HepG2 (cell line): Measurements from ENCODE around the gene KCTD6. TPM values are rescaled to one million over a fixed set of nuclear protein-coding genes. Genes with fewer than 3 reads are reported as not detected.
A peak's percentile ranks its signal among the peaks of the same experiment; 100 is the strongest.

ENCODE experiments used
- ATF4 ChIP-seq, 2 experiments: fragments of 450-650 bp in 1 of 2; sonication (generic) in 1 of 2; formaldehyde crosslinking; IDR thresholded peaks; 2 replicates each; pipeline versions ENCODE4 v1.5.0 to v1.8.0; 2020 to 2022; ENCODE audit warnings: mild to moderate bottlenecking in 1 of 2, missing genetic modification reagents in 1 of 2
- CAMTA2 ChIP-seq: sonication (generic); formaldehyde crosslinking; IDR thresholded peaks from 2 replicates; pipeline ENCODE4 v1.4.0; 2020; ENCODE audit warnings: mild to moderate bottlenecking, missing genetic modification reagents, borderline replicate concordance
- DPF2 ChIP-seq: sonication (generic); formaldehyde crosslinking; IDR thresholded peaks from 2 replicates; pipeline ENCODE4 v1.4.0; 2020; ENCODE audit warnings: mild to moderate bottlenecking, low read depth, missing genetic modification reagents, borderline replicate concordance
- DRAP1 ChIP-seq: IDR thresholded peaks from 2 replicates; pipeline ENCODE4 v1.6.1; 2016; ENCODE audit warnings: missing genetic modification reagents, missing compliant biosample characterization
- ETV6 ChIP-seq: sonication (generic); formaldehyde crosslinking; conservative IDR thresholded peaks from 2 replicates; pipeline ENCODE4 v1.4.0; 2020; ENCODE audit warnings: missing genetic modification reagents
- HCFC1 ChIP-seq: fragments of 150-350 bp; IDR thresholded peaks from 2 replicates; pipeline ENCODE4 v1.6.1; 2014; ENCODE audit warnings: low read depth, low read length
- HDAC6 ChIP-seq: fragments of 200-600 bp; sonication (generic); IDR thresholded peaks from 2 replicates; pipeline ENCODE4 v1.7.0; 2017; ENCODE audit warnings: mild to moderate bottlenecking, antibody characterized with exemption, low read length, low read depth
- KDM3A ChIP-seq: IDR thresholded peaks from 2 replicates; pipeline ENCODE4 v1.6.1; 2018; ENCODE audit warnings: low read depth, missing compliant biosample characterization
- MIER2 ChIP-seq: IDR thresholded peaks from 2 replicates; pipeline ENCODE4 v1.6.1; 2016; ENCODE audit warnings: missing biosample characterization, missing genetic modification reagents
- NAIF1 ChIP-seq: sonication (generic); formaldehyde crosslinking; IDR thresholded peaks from 2 replicates; pipeline ENCODE4 v1.5.0; 2020; ENCODE audit warnings: mild to moderate bottlenecking, missing genetic modification reagents, borderline replicate concordance
- NFKB2 ChIP-seq: sonication (generic); formaldehyde crosslinking; IDR thresholded peaks from 2 replicates; pipeline ENCODE4 v1.4.0; 2020; ENCODE audit warnings: missing genetic modification reagents, borderline replicate concordance
- PHF20 ChIP-seq: sonication (generic); formaldehyde crosslinking; IDR thresholded peaks from 2 replicates; pipeline ENCODE4 v1.5.0; 2020; ENCODE audit warnings: mild to moderate bottlenecking, missing genetic modification reagents
- POGK ChIP-seq: sonication (generic); formaldehyde crosslinking; conservative IDR thresholded peaks from 2 replicates; pipeline ENCODE4 v1.8.0; 2022; ENCODE audit warnings: mild to moderate bottlenecking, moderate library complexity, missing genetic modification reagents
- RBM39 ChIP-seq: fragments of 200-400 bp; formaldehyde crosslinking; IDR thresholded peaks from one replicate; pipeline ENCODE4 v1.6.1; 2018; ENCODE audit warnings: antibody characterized with exemption, mild to moderate bottlenecking, low read depth, low read length; ENCODE audit not compliant: poor library complexity, severe bottlenecking
- RORA ChIP-seq: sonication (generic); formaldehyde crosslinking; IDR thresholded peaks from 2 replicates; pipeline ENCODE4 v1.5.0; 2020; ENCODE audit warnings: mild to moderate bottlenecking, missing genetic modification reagents, moderate library complexity
- SNAPC2 ChIP-seq: sonication (generic); formaldehyde crosslinking; IDR thresholded peaks from 2 replicates; pipeline ENCODE4 v1.8.1; 2022; ENCODE audit warnings: mild to moderate bottlenecking, missing genetic modification reagents
- YEATS2 ChIP-seq: sonication (generic); formaldehyde crosslinking; IDR thresholded peaks from 2 replicates; pipeline ENCODE4 v1.4.0; 2020; ENCODE audit warnings: missing genetic modification reagents, borderline replicate concordance
- ZBTB7A ChIP-seq: sonication (generic); formaldehyde crosslinking; IDR thresholded peaks from 2 replicates; pipeline ENCODE4 v1.8.0; 2022; ENCODE audit warnings: mild to moderate bottlenecking, missing genetic modification reagents
- ZNF329 ChIP-seq: sonication (generic); formaldehyde crosslinking; IDR thresholded peaks from 2 replicates; pipeline ENCODE4 v1.9.0; 2021; ENCODE audit warnings: low read depth, mild to moderate bottlenecking, missing genetic modification reagents
- ZNF563 ChIP-seq: sonication (generic); formaldehyde crosslinking; IDR thresholded peaks from 2 replicates; pipeline ENCODE4 v1.8.0; 2022; ENCODE audit warnings: mild to moderate bottlenecking, moderate library complexity, missing genetic modification reagents
- ZNF709 ChIP-seq: sonication (generic); formaldehyde crosslinking; IDR thresholded peaks from 2 replicates; pipeline ENCODE4 v1.5.0; 2020; ENCODE audit warnings: mild to moderate bottlenecking, missing genetic modification reagents
- ZNF770 ChIP-seq: sonication (generic); formaldehyde crosslinking; IDR thresholded peaks from 2 replicates; pipeline ENCODE4 v1.5.0; 2020; ENCODE audit warnings: mild to moderate bottlenecking, missing genetic modification reagents
- ZNF777 ChIP-seq: sonication (generic); formaldehyde crosslinking; IDR thresholded peaks from 2 replicates; pipeline ENCODE4 v1.4.0; 2020; ENCODE audit warnings: missing genetic modification reagents
- ZNF850 ChIP-seq: sonication (generic); formaldehyde crosslinking; conservative IDR thresholded peaks from 2 replicates; pipeline ENCODE4 v1.9.0; 2021; ENCODE audit warnings: mild to moderate bottlenecking, missing genetic modification reagents
- polyA plus RNA-seq, 8 experiments: library from polyadenylated mRNA; depleted of rRNA in 3 of 8; stranded (reverse) in 7 of 8; unstranded in 1 of 8; fragments of >200 nt; fragmentation: Illumina TruSeq in 4 of 8; extraction: Trizol in 4 of 8; gene quantifications; 2 replicates each; pipeline versions ENCODE4 v1.2.1 to v1.2.3, GENCODE V29; 2011 to 2016; ENCODE audit warnings: low read depth in 4 of 8, missing spikeins in 1 of 8, mixed read lengths in 1 of 8; ENCODE audit not compliant: insufficient read depth in 1 of 8
- total RNA-seq, 5 experiments: library from RNA; depleted of rRNA; stranded (reverse); fragments of >200 nt; fragmentation: Illumina TruSeq; extraction: Trizol; gene quantifications; 2 replicates each; pipeline ENCODE4 v1.2.3, GENCODE V29; 2016; ENCODE audit warnings: low read depth in 1 of 5

Gene KCTD6
- total and polyA plus RNA-seq, 2 of the 13 experiments (the other 11 are each of a cell fraction or from before 2014, with no cell fraction given), result 13.4 to 14.2 TPM

- TF ChIP-seq ZNF709 (CRISPR knock-in tag), result peak; percentile 70; the same call in 1 of the 2 replicates
- TF ChIP-seq CAMTA2 (CRISPR knock-in tag), result no peak
- TF ChIP-seq SNAPC2 (CRISPR knock-in tag), result 0 out of 2 replicates have a peak, but pooled peaks have one; percentile 3
- no peak for TF ChIP-seq HCFC1
- TF ChIP-seq ETV6, result no peak
- peak; percentile 70 for TF ChIP-seq NFKB2 (CRISPR knock-in tag)
- TF ChIP-seq ZNF329, result peak; percentile 59; the same call in 1 of the 2 replicates
- no peak for TF ChIP-seq ZNF850 (CRISPR knock-in tag)
- peak; percentile 43; the same call in 1 of the 2 replicates for TF ChIP-seq DRAP1
- peak; percentile 35; the same call in 1 of the 2 replicates for TF ChIP-seq YEATS2 (CRISPR knock-in tag)
- no peak for TF ChIP-seq ZNF563 (CRISPR knock-in tag)
- TF ChIP-seq HDAC6, result no peak
- TF ChIP-seq DPF2 (CRISPR knock-in tag), result peak; percentile 67; the same call in 1 of the 2 replicates
- no peak for TF ChIP-seq ZNF770 (CRISPR knock-in tag)
- peak; percentile 84 for TF ChIP-seq ZBTB7A (CRISPR knock-in tag)
- TF ChIP-seq RORA (CRISPR knock-in tag), result no peak
- no peak for TF ChIP-seq NAIF1 (CRISPR knock-in tag)
- no peak for TF ChIP-seq RBM39
- peak; percentile 29; the same call in 1 of the 2 replicates for TF ChIP-seq PHF20 (CRISPR knock-in tag)
- no peak for TF ChIP-seq ATF4 (CRISPR knock-in tag; IDR thresholded peaks at IDR 0.05)
- TF ChIP-seq ZNF777 (CRISPR knock-in tag), result 0 out of 2 replicates have a peak, but pooled peaks have one; percentile 33
- no peak; the same call in 1 of the 2 replicates for TF ChIP-seq KDM3A (CRISPR knock-in tag)
- TF ChIP-seq POGK (CRISPR knock-in tag), result peak; percentile 90
- TF ChIP-seq MIER2 (CRISPR knock-in tag), result 0 out of 2 replicates have a peak, but pooled peaks have one; percentile 51
Measured at GRCh38 chr3:58520403-58521335, 28.8 kb downstream of the KCTD6 start (continued).
